Nephron progenitor cell (in vitro differentiated cells): ENCODE results near the gene NF1.
A peak's percentile ranks its signal among the peaks of the same experiment; 100 is the strongest.

Experiments used
- DNase-seq: peaks from one replicate; pipeline ENCODE4 v3.0.0; 2021
- H3K27ac Mint-ChIP-seq: 2 replicates; pipeline ENCODE4 v1.8.0; 2021; ENCODE audit warnings: mild to moderate bottlenecking, moderate library complexity, mixed read lengths
- H3K27me3 Mint-ChIP-seq: 2 replicates; pipeline ENCODE4 v1.8.0; 2021; ENCODE audit warnings: mild to moderate bottlenecking, low read depth, mixed read lengths; ENCODE audit not compliant: poor library complexity
- H3K36me3 Mint-ChIP-seq: 2 replicates; pipeline ENCODE4 v1.8.0; 2021; ENCODE audit warnings: low read depth, mixed read lengths
- H3K4me1 Mint-ChIP-seq: 2 replicates; pipeline ENCODE4 v1.8.0; 2021; ENCODE audit warnings: mixed read lengths
- H3K4me3 Mint-ChIP-seq: 2 replicates; pipeline ENCODE4 v1.8.0; 2021; ENCODE audit warnings: mild to moderate bottlenecking, moderate library complexity, mixed read lengths
- H3K9me3 Mint-ChIP-seq: 2 replicates; pipeline ENCODE4 v1.8.0; 2021; ENCODE audit warnings: mild to moderate bottlenecking, moderate library complexity, mixed read lengths
- CTCF ChIP-seq: fragments of 200-600 bp; sonication (generic); IDR thresholded peaks from 2 replicates; pipeline ENCODE4 v1.5.0; 2021; ENCODE audit warnings: antibody characterized with exemption

Gene NF1

DNA sequence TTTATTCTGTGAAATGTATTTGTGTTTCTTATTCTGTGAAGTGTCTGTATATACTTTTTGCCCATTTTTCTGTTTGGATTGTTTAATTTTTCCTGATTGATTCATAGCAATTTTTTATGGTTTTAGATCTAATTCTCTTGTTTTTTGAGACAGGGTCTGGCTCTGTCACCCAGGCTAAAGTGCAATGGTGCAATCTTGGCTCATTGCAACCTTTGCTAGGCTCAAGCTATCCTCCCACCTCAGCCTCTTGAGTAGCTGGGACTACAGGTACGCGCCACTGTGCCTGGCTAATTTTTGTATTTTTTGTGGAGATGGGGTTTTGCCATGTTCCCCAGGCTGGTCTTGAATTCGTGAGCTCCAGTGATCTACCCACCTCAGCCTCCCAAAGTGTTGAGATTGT, 31.5 kb downstream of the NF1 start:
- no peaks in the 10 kb centered on the region for H3K27me3 Mint-ChIP-seq
- H3K9me3 Mint-ChIP-seq, result no peaks in the 10 kb centered on the region
- DNase-seq, result no peak
- H3K36me3 Mint-ChIP-seq, result peaks cover 31% of the 10 kb centered on the region
- no peak overlapping the region for H3K27ac Mint-ChIP-seq
- H3K4me3 Mint-ChIP-seq, result no peak overlapping the region
- H3K4me1 Mint-ChIP-seq, result peaks cover 11% of the 10 kb centered on the region
- TF ChIP-seq CTCF, result no peak

DNA sequence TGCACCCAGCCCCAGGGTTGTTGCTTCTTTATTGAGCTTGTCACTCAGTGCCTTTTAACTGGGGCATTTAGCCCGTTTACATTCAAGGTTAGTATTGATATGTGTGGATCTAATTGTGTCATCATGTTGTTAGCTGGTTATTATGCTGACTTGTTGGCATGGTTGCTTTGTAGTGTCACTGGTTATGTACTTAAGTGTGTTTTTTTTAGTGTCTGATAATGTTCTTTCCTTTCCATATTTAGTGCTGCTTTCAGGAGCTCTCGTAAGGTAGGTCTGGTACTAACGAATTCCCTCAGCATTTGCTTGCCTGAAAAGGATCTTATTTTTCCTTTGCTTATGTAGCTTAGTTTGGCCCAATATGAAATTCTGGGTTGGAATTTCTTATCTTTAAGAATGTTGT, 33.5 kb downstream of the NF1 start:
- H3K9me3 Mint-ChIP-seq, result no peaks in the 10 kb centered on the region

DNA sequence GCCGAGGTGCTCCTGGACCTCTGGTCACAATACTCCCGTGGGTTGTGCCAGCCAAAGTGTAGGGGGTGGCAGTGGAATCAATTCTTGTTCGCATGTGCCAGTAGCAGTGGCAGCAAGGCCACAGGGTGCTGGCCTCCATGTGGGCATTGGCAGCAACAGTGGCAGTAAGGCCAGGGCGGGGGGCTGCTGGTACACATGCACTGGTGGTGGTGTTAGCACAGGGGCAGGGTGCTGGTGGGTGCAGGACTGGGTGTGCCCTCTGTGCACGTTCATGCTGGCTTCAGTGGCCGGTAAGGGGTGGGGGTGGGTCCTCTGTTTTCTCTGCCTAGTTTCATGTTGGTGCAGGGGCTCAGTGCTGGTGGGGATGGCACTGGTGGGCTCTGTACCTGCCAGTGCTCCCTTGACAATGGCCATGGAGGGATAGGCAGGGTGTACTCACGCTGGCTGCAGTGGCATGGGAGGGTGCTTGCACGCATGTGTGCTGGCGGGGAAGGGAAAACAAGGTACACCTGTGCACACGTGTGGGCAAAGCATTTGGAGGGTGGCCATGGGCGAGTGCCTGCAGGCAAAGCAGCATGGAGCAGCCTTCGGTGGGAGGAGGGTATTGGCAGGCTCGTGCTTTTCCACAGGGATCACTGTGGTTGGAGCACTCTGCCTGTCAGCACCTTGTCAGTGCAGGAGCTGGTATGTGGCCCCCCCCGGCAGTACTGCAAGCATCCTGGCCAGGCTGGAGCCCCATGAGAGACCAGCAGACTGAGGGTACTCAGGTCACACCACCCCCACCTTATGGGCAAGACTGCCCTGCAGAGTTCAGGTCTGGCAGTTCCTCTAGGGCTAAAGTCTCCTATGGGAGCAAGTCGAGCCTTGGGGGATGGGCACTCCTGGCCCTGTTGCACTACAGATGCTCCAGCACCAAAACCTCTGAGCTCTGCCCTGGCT, 35.8 kb downstream of the NF1 start:
- H3K27ac Mint-ChIP-seq, result peak overlapping the region; percentile 10
- H3K4me1 Mint-ChIP-seq, result peaks cover 14% of the 10 kb centered on the region
- H3K4me3 Mint-ChIP-seq, result no peak overlapping the region
- H3K9me3 Mint-ChIP-seq, result peaks cover 4% of the 10 kb centered on the region
- no peak for TF ChIP-seq CTCF
- H3K27me3 Mint-ChIP-seq, result no peaks in the 10 kb centered on the region
- peaks cover 60% of the 10 kb centered on the region for H3K36me3 Mint-ChIP-seq
- DNase-seq, result no peak

More for the DNA sequence above, 33.5 kb downstream of the NF1 start:
- no peak overlapping the region for H3K27ac Mint-ChIP-seq
- H3K36me3 Mint-ChIP-seq, result peaks cover 41% of the 10 kb centered on the region
- DNase-seq, result no peak
- H3K4me3 Mint-ChIP-seq, result no peak overlapping the region
- peaks cover 14% of the 10 kb centered on the region for H3K4me1 Mint-ChIP-seq
- no peaks in the 10 kb centered on the region for H3K27me3 Mint-ChIP-seq
- no peak for TF ChIP-seq CTCF

GRCh38 chr17:31131299-31131698, 36.5 kb downstream of the NF1 start:
- Mint-ChIP-seq H3K27ac (peak overlapping the region; percentile 10), H3K4me3 (no peak overlapping the region)

DNA sequence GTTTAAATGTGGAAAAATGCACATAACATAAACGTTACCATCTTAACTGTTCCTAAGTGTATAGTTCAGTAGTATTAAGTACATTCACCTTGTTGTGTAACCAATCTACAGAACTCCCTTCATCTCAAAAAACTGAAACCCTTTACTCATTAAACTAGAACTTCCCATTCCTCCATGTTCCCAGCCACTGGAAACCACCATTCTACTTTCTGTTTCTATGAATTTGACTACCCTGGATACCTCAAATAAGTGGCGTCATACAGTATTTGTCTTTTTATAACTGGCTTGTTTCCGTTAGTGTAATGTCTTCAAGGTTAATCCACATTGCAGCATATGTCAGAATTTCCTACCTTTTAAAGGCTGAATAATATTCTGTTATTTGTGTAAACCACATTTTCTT, 38.2 kb downstream of the NF1 start:
- H3K27ac Mint-ChIP-seq, result no peak overlapping the region
- peaks cover 17% of the 10 kb centered on the region for H3K9me3 Mint-ChIP-seq
- H3K36me3 Mint-ChIP-seq, result peaks cover 73% of the 10 kb centered on the region
- DNase-seq, result no peak
- TF ChIP-seq CTCF, result no peak
- H3K4me1 Mint-ChIP-seq, result peaks cover 14% of the 10 kb centered on the region
- H3K4me3 Mint-ChIP-seq, result no peak overlapping the region
- no peaks in the 10 kb centered on the region for H3K27me3 Mint-ChIP-seq

More at GRCh38 chr17:31131299-31131698, 36.5 kb downstream of the NF1 start:
- H3K9me3 Mint-ChIP-seq, result peaks cover 8% of the 10 kb centered on the region
- no peaks in the 10 kb centered on the region for H3K27me3 Mint-ChIP-seq
- DNase-seq, result no peak
- no peak for TF ChIP-seq CTCF
- H3K4me1 Mint-ChIP-seq, result peaks cover 14% of the 10 kb centered on the region
- H3K36me3 Mint-ChIP-seq, result peaks cover 67% of the 10 kb centered on the region

- Mint-ChIP-seq H3K36me3 (peaks cover 72% of the 10 kb centered on the region), H3K9me3 (peaks cover 20% of the 10 kb centered on the region), H3K27ac (no peak overlapping the region), H3K4me3 (no peak overlapping the region), H3K27me3 (no peaks in the 10 kb centered on the region), H3K4me1 (peaks cover 14% of the 10 kb centered on the region)
- no peak for TF ChIP-seq CTCF
- DNase-seq, result no peak
These were observed 39.8 kb downstream of the NF1 start for GRCh38 chr17:31134576-31134975.
